Measurements from ENCODE around the gene INO80.

DNA sequence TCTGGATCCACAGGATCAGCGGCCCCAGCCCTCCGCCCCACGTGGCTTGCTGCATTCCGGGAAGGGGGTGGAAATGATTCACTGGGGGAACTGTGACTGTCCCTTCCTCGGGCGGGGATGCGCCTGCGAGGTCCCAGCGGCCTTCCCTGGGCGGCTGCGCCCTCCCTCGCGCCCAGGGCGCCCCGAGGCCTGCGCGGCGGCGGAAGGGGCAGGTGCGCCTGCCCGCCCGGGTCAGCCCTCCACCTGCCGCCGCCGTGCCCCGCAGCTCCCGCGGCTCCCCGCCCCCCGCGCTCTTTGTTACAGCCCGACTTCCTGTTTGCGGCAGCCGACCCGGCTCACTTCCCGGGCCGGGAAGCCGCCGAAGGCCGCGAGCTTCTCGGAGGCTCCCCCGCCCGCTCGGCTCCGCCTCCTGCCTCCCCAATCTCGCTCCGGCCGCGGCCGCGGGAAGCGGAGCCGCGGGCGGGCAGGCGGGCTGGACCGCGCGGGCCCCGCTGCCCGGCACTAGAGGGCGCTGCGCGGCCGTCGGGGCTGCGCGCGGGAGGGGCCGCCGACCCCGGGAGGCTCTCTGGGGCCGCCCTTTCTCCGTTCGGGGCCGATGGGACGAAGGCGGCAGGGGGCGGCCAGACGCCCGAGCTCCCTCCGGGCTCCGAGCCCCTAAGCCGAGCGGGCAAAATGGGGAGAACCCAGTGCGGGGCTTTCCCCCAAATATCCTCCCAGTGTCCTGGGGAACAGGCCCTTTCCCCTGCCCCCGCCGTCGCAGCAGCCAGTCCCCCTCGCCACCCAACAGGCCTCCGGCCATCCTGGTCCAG is 174.3 kb downstream of the INO80 start:
- TF ChIP-seq EZH2phosphoT487 (IDR thresholded peaks at IDR 0.05; ENCODE audit: borderline replicate concordance): no peak
- TF ChIP-seq, protein P1, sequence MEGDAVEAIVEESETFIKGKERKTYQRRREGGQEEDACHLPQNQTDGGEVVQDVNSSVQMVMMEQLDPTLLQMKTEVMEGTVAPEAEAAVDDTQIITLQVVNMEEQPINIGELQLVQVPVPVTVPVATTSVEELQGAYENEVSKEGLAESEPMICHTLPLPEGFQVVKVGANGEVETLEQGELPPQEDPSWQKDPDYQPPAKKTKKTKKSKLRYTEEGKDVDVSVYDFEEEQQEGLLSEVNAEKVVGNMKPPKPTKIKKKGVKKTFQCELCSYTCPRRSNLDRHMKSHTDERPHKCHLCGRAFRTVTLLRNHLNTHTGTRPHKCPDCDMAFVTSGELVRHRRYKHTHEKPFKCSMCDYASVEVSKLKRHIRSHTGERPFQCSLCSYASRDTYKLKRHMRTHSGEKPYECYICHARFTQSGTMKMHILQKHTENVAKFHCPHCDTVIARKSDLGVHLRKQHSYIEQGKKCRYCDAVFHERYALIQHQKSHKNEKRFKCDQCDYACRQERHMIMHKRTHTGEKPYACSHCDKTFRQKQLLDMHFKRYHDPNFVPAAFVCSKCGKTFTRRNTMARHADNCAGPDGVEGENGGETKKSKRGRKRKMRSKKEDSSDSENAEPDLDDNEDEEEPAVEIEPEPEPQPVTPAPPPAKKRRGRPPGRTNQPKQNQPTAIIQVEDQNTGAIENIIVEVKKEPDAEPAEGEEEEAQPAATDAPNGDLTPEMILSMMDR (conservative IDR thresholded peaks at IDR 0.05; ENCODE audit: low read length): no peak; the same call in 1 of the 2 replicates

Data from Loucy (cell line).